Activated naive CD4-positive, alpha-beta T cell treated with anti-CD3 and anti-CD28 coated beads for 36 hours (primary cell): ENCODE data around the gene MLH1. TPM values are rescaled to one million over a fixed set of nuclear protein-coding genes. Genes with fewer than 3 reads are reported as not detected.
"Not testable (repeated sequence)": the region's sequence is repeated elsewhere in the genome, so short reads cannot be mapped to it uniquely, and the experiment has no call there.

ENCODE experiments used
- CTCF ChIA-PET: fragments of 350-600 bp; sonication (Branson Sonifier 250); formaldehyde crosslinking; loops from one replicate; lab custom pipeline; 2021; ENCODE audit warnings: antibody characterized with exemption; lab: Charles Lee
- DNase-seq: peaks from one replicate; pipeline ENCODE4 v3.0.0-alpha.2; 2020
- H3K27ac Mint-ChIP-seq: one replicate; pipeline ENCODE4 v1.8.0; 2021; ENCODE audit warnings: mild to moderate bottlenecking, mixed read lengths
- H3K27me3 Mint-ChIP-seq: one replicate; pipeline ENCODE4 v1.8.0; 2021; ENCODE audit warnings: low read depth, mixed read lengths
- H3K36me3 Mint-ChIP-seq: one replicate; pipeline ENCODE4 v1.8.0; 2021; ENCODE audit warnings: low read depth, mixed read lengths
- H3K4me1 Mint-ChIP-seq: one replicate; pipeline ENCODE4 v1.8.0; 2021; ENCODE audit warnings: low read depth, mixed read lengths
- H3K4me3 Mint-ChIP-seq: one replicate; pipeline ENCODE4 v1.8.0; 2021; ENCODE audit warnings: mild to moderate bottlenecking, moderate library complexity, mixed read lengths
- H3K9me3 Mint-ChIP-seq: one replicate; pipeline ENCODE4 v1.8.0; 2021; ENCODE audit warnings: mixed read lengths
- intact Hi-C: fragments of 100-400 bp; cut with micrococcal nuclease; formaldehyde crosslinking; loops from one replicate; pipeline ENCODE4 v1.15.1; 2023
- total RNA-seq, 2 experiments: library from RNA; stranded (reverse); gene quantifications; one replicate each; pipeline ENCODE4 v1.2.3, GENCODE V29; 2021

Gene MLH1
- total RNA-seq = 10 to 100 TPM; 86.6 to 95.3 TPM

GRCh38 chr3:36993326-36994283 is at the start of gene MLH1:
Gene MLH1 (plus strand): TSS chr3:36993518. CDS start chr3:36993548, 30 bp downstream.
- Mint-ChIP-seq H3K27ac (no peak within 1 kb of the TSS), H3K36me3 (peaks cover 41% of the 10 kb centered on the region), H3K4me1 (peaks cover 45% of the 10 kb centered on the region), H3K9me3 (no peaks in the 10 kb centered on the region), H3K27me3 (no peaks in the 10 kb centered on the region), H3K4me3 (no peak within 1 kb of the TSS)
- CTCF ChIA-PET = interaction anchor here (1.1 to 1.6 kb wide), 4 partner anchors 11 to 218 kb away, joined by 3 to 7 read pairs (median 5); no protein-coding TSS in a partner anchor
- peak; percentile 100 for DNase-seq
- intact Hi-C loops = loop anchor here (1.0 to 2.0 kb wide), 8 partner anchors 23 to 1172 kb away; partner anchors contain the start of genes ACAA1, OXSR1 and TRANK1

GRCh38 chr3:36943601-36944000 is 49.7 kb upstream of the MLH1 start:
- Mint-ChIP-seq H3K27me3 (no peaks in the 10 kb centered on the region), H3K4me1 (peaks cover 8% of the 10 kb centered on the region), H3K4me3 (peak overlapping the region; percentile 78), H3K36me3 (peaks cover 9% of the 10 kb centered on the region), H3K27ac (no peak overlapping the region), H3K9me3 (peaks cover 19% of the 10 kb centered on the region)
- CTCF ChIA-PET = interaction anchor here (0.8 to 2.9 kb wide), 5 partner anchors 14 to 77 kb away, joined by 3 to 13 read pairs (median 4); no protein-coding TSS in a partner anchor
- DNase-seq = no peak
- intact Hi-C loops = no loop called here

GRCh38 chr3:36944012-36944640 is 49.2 kb upstream of the MLH1 start:
- H3K9me3 Mint-ChIP-seq = peaks cover 20% of the 10 kb centered on the region
- CTCF ChIA-PET = interaction anchor here (0.8 to 2.9 kb wide), 8 partner anchors 14 to 78 kb away, joined by 3 to 13 read pairs (median 4); no protein-coding TSS in a partner anchor
- intact Hi-C loops = loop anchor here (1.0 to 2.0 kb wide), 2 partner anchors 15 to 32 kb away; no protein-coding TSS in a partner anchor

GRCh38 chr3:36944641-36945270 is 48.6 kb upstream of the MLH1 start, which contains the start of gene TRANK1:
Gene TRANK1 (minus strand): TSS chr3:36945054. CDS start chr3:36944809, 245 bp downstream.
- Mint-ChIP-seq H3K27ac (no peak within 1 kb of the TSS), H3K36me3 (peaks cover 10% of the 10 kb centered on the region), H3K27me3 (no peaks in the 10 kb centered on the region), H3K9me3 (peaks cover 22% of the 10 kb centered on the region), H3K4me3 (peak within 1 kb of the TSS; percentile 78), H3K4me1 (peaks cover 12% of the 10 kb centered on the region)
- DNase-seq = peak; percentile 89
- intact Hi-C loops = loop anchor here (1.0 to 2.0 kb wide), 4 partner anchors 14 to 68 kb away; partner anchors contain the start of genes EPM2AIP1 and MLH1
- CTCF ChIA-PET = interaction anchor here (0.7 to 2.9 kb wide), 7 partner anchors 13 to 75 kb away, joined by 3 to 13 read pairs (median 4); no protein-coding TSS in a partner anchor

More at GRCh38 chr3:36944012-36944640, 49.2 kb upstream of the MLH1 start:
- H3K27ac Mint-ChIP-seq = no peak overlapping the region
- peak; percentile 53 for DNase-seq
- peaks cover 10% of the 10 kb centered on the region for H3K36me3 Mint-ChIP-seq
- no peaks in the 10 kb centered on the region for H3K27me3 Mint-ChIP-seq
- H3K4me3 Mint-ChIP-seq = peak overlapping the region; percentile 78
- peaks cover 10% of the 10 kb centered on the region for H3K4me1 Mint-ChIP-seq

- H3K27ac Mint-ChIP-seq = no peak overlapping the region
- CTCF ChIA-PET = interaction anchor here (0.7 to 1.8 kb wide), 4 partner anchors 14 to 44 kb away, joined by 3 to 5 read pairs (median 4); no protein-coding TSS in a partner anchor
- peaks cover 10% of the 10 kb centered on the region for H3K36me3 Mint-ChIP-seq
- peaks cover 12% of the 10 kb centered on the region for H3K4me1 Mint-ChIP-seq
- no peak for DNase-seq
- H3K4me3 Mint-ChIP-seq = peak overlapping the region; percentile 70
- intact Hi-C loops = loop anchor here (1.0 to 2.0 kb wide), 3 partner anchors 13 to 69 kb away; partner anchors contain the start of genes EPM2AIP1 and MLH1
- H3K9me3 Mint-ChIP-seq = peaks cover 22% of the 10 kb centered on the region
- no peaks in the 10 kb centered on the region for H3K27me3 Mint-ChIP-seq
These were observed 47.9 kb upstream of the MLH1 start for GRCh38 chr3:36945333-36945980.

- peaks cover 10% of the 10 kb centered on the region for H3K4me1 Mint-ChIP-seq
- intact Hi-C loops = not testable (repeated sequence)
These were observed 45.5 kb upstream of the MLH1 start for GRCh38 chr3:36947814-36948213.

GRCh38 chr3:36954452-36955134 is 38.7 kb upstream of the MLH1 start:
- Mint-ChIP-seq H3K4me1 (peaks cover 17% of the 10 kb centered on the region), H3K27me3 (no peaks in the 10 kb centered on the region), H3K4me3 (no peak overlapping the region), H3K27ac (no peak overlapping the region), H3K36me3 (no peaks in the 10 kb centered on the region), H3K9me3 (no peaks in the 10 kb centered on the region)
- no peak for DNase-seq
- intact Hi-C loops = no loop called here
- CTCF ChIA-PET = interaction anchor here (0.6 to 1.4 kb wide), 2 partner anchors 38 to 86 kb away, joined by 5 read pairs; partner anchors contain the start of genes EPM2AIP1 and MLH1

More at GRCh38 chr3:36947814-36948213, 45.5 kb upstream of the MLH1 start:
- H3K9me3 Mint-ChIP-seq = peaks cover 22% of the 10 kb centered on the region
- not testable (repeated sequence) for DNase-seq, H3K27ac Mint-ChIP-seq, H3K4me3 Mint-ChIP-seq, H3K27me3 Mint-ChIP-seq
- H3K36me3 Mint-ChIP-seq = peaks cover 10% of the 10 kb centered on the region
- CTCF ChIA-PET = interaction anchor here (1.0 to 1.1 kb wide), 2 partner anchors 11 to 42 kb away, joined by 3 to 8 read pairs; no protein-coding TSS in a partner anchor

- peaks cover 17% of the 10 kb centered on the region for H3K4me1 Mint-ChIP-seq
- no peaks in the 10 kb centered on the region for H3K9me3 Mint-ChIP-seq
- DNase-seq = no peak
- H3K36me3 Mint-ChIP-seq = no peaks in the 10 kb centered on the region
- CTCF ChIA-PET = interaction anchor here (1.1 to 4.9 kb wide), 6 partner anchors 13 to 119 kb away, joined by 3 to 74 read pairs (median 9); partner anchors contain the start of genes EPM2AIP1 and MLH1
- H3K27me3 Mint-ChIP-seq = no peaks in the 10 kb centered on the region
- no peak overlapping the region for H3K4me3 Mint-ChIP-seq
- intact Hi-C loops = no loop called here
- H3K27ac Mint-ChIP-seq = no peak overlapping the region
These were observed 37.2 kb upstream of the MLH1 start for GRCh38 chr3:36956155-36956554.

- no peak overlapping the region for H3K27ac Mint-ChIP-seq
- DNase-seq = peak; percentile 29
- CTCF ChIA-PET = interaction anchor here (0.5 to 4.9 kb wide), 12 partner anchors 13 to 223 kb away, joined by 3 to 74 read pairs (median 12); no protein-coding TSS in a partner anchor
- H3K27me3 Mint-ChIP-seq = no peaks in the 10 kb centered on the region
- intact Hi-C loops = no loop called here
- H3K9me3 Mint-ChIP-seq = no peaks in the 10 kb centered on the region
- no peaks in the 10 kb centered on the region for H3K36me3 Mint-ChIP-seq
- H3K4me3 Mint-ChIP-seq = no peak overlapping the region
- H3K4me1 Mint-ChIP-seq = peaks cover 17% of the 10 kb centered on the region
These were observed 36.3 kb upstream of the MLH1 start for GRCh38 chr3:36957063-36957462.
